K562 (cell line): ENCODE results near the gene SH3D21. TPM values are rescaled to one million over a fixed set of nuclear protein-coding genes. Genes with fewer than 3 reads are reported as not detected.

Source experiments
- ATAC-seq: fragments of 200-7000 bp; cut with Tn5 transposase; 3 replicates; pipeline ENCODE4 v1.9.1; 2020; ENCODE audit warnings: moderate library complexity
- BruUV-seq: library from RNA; stranded (reverse); fragments of 400-500 nt; replicated peaks from 2 replicates; lab custom pipeline; 2021; lab: Mats Ljungman, UMichigan
- CTCF ChIA-PET: fragments of 300-600 bp; formaldehyde crosslinking; extraction: SDS; loops from one replicate; lab custom pipeline; 2021; ENCODE audit warnings: low intra/inter-chr PET ratio; lab: Yijun Ruan, JAX
- POLR2A ChIA-PET: fragments of 300-600, 350-650 bp; sonication (Branson Sonifier 250); formaldehyde crosslinking; extraction: SDS; loops from one replicate; lab custom pipeline; 2021; ENCODE audit warnings: antibody characterized with exemption, inconsistent platforms; lab: Yijun Ruan, JAX
- DNase-seq, 4 experiments: peaks; one replicate each; pipeline versions ENCODE4 v3.0.0 to v3.0.0-alpha.2; 2011 to 2018; ENCODE audit warnings: low spot score in 3 of 4, mixed read lengths in 3 of 4; ENCODE audit errors: extremely low read depth in 1 of 4
- FAIRE-seq: peaks from 2 replicates; lab custom pipeline; 2011; peaks lifted over from hg19 to GRCh38; lab: Jason Lieb, UNC
- H2AFZ ChIP-seq: 2 replicates; pipeline ENCODE4 v1.6.0; 2011; ENCODE audit warnings: low read depth, low read length, control low read depth, inconsistent platforms
- H3K27ac ChIP-seq: fragments of 200-600 bp; 3 replicates; pipeline ENCODE4 v1.8.0; 2011; ENCODE audit warnings: low read depth, mild to moderate bottlenecking, control low read depth, inconsistent platforms, low read length, moderate library complexity, mixed read lengths; ENCODE audit errors: extremely low read depth
- H3K27me3 ChIP-seq, 2 experiments: fragments of 300-600 bp in 1 of 2; 2 replicates in 1 of 2; 3 replicates in 1 of 2; pipeline versions ENCODE4 v1.6.0 to v1.8.0; 2011; ENCODE audit warnings: inconsistent platforms in 2 of 2, low read length in 2 of 2, mild to moderate bottlenecking in 1 of 2, mixed read lengths in 1 of 2, moderate library complexity in 1 of 2; ENCODE audit not compliant: control insufficient read depth in 2 of 2, insufficient read depth in 2 of 2
- H3K36me3 ChIP-seq: fragments of 300-600 bp; 3 replicates; pipeline ENCODE4 v1.8.0; 2011; ENCODE audit warnings: mild to moderate bottlenecking, low read length, inconsistent platforms; ENCODE audit not compliant: control insufficient read depth, insufficient read depth
- H3K4me1 ChIP-seq, 2 experiments: fragments of 200-600 bp in 1 of 2; replicated peaks in 1 of 2; 2 replicates in 1 of 2; 3 replicates in 1 of 2; pipeline versions ENCODE4 v1.5.1 to v1.8.0; 2011; ENCODE audit warnings: inconsistent platforms in 2 of 2, low read length in 2 of 2, mild to moderate bottlenecking in 1 of 2, mixed read lengths in 1 of 2, moderate library complexity in 1 of 2; ENCODE audit not compliant: control insufficient read depth in 2 of 2, insufficient read depth in 2 of 2
- H3K4me2 ChIP-seq: 2 replicates; pipeline ENCODE4 v1.6.1; 2011; ENCODE audit warnings: low read length, control low read depth, inconsistent platforms, mixed read lengths; ENCODE audit not compliant: insufficient read depth
- H3K4me3 ChIP-seq: fragments of 200-600 bp; sonication (generic), shearing (Covaris generic); 2 replicates; pipeline ENCODE4 v1.5.1; 2016; ENCODE audit warnings: control low read depth, inconsistent platforms
- H3K79me2 ChIP-seq: fragments of 200-600 bp; 3 replicates; pipeline ENCODE4 v1.8.0; 2011; ENCODE audit warnings: low read length, inconsistent platforms; ENCODE audit not compliant: control insufficient read depth, insufficient read depth
- H3K9ac ChIP-seq, 2 experiments: 2 replicates each; pipeline versions ENCODE4 v1.6.0 to v1.6.1; 2011; ENCODE audit warnings: low read depth in 2 of 2, low read length in 2 of 2, control low read depth in 1 of 2, inconsistent platforms in 1 of 2, mild to moderate bottlenecking in 1 of 2, mixed read lengths in 1 of 2; ENCODE audit not compliant: insufficient read depth in 1 of 2
- H3K9me1 ChIP-seq: one replicate; pipeline ENCODE4 v1.6.0; 2011; ENCODE audit warnings: inconsistent platforms, mild to moderate bottlenecking, low read length, moderate library complexity; ENCODE audit not compliant: control insufficient read depth, insufficient read depth
- H3K9me3 ChIP-seq: replicated peaks from 2 replicates; pipeline ENCODE4 v1.5.1; 2011; ENCODE audit warnings: low read depth, low read length, inconsistent platforms; ENCODE audit not compliant: control insufficient read depth, insufficient read depth
- H4K20me1 ChIP-seq: replicated peaks from 2 replicates; pipeline ENCODE4 v1.6.1; 2011; ENCODE audit warnings: low read length, inconsistent platforms, mixed read lengths; ENCODE audit not compliant: control insufficient read depth, insufficient read depth
- ETV1 ChIP-seq: fragments of 450-650 bp; conservative IDR thresholded peaks from 2 replicates; pipeline ENCODE4 v1.6.1; 2016; ENCODE audit warnings: missing genetic modification characterization, control low read depth, low read depth, missing compliant biosample characterization
- FOXP1 ChIP-seq: sonication (generic); formaldehyde crosslinking; IDR thresholded peaks from 2 replicates; pipeline ENCODE4 v1.8.0; 2022; ENCODE audit warnings: mild to moderate bottlenecking, missing genetic modification reagents
- HNRNPH1 ChIP-seq: fragments of 200-400 bp; formaldehyde crosslinking; optimal IDR thresholded peaks from 2 replicates; pipeline ENCODE3; 2017; ENCODE audit warnings: low read depth, mild to moderate bottlenecking, low read length, moderate library complexity
- NR2F6 ChIP-seq: fragments of 450-650 bp; formaldehyde crosslinking; IDR thresholded peaks from 2 replicates; pipeline ENCODE4 v1.4.0; 2020; ENCODE audit warnings: mild to moderate bottlenecking
- RBFOX2 ChIP-seq: fragments of 200-400 bp; formaldehyde crosslinking; IDR thresholded peaks from 2 replicates; pipeline ENCODE4 v1.6.1; 2017; ENCODE audit warnings: low read depth, mild to moderate bottlenecking, low read length, moderate library complexity
- RCOR1 ChIP-seq, 2 experiments: IDR thresholded peaks; 2 replicates each; pipeline ENCODE4 v1.6.1; 2012; ENCODE audit warnings: low read depth in 2 of 2, low read length in 2 of 2, borderline replicate concordance in 1 of 2, improper control_type of control experiment in 1 of 2
- SIRT6 ChIP-seq: IDR thresholded peaks from one replicate; pipeline ENCODE4 v1.6.1; 2012; ENCODE audit warnings: low read depth, mild to moderate bottlenecking, control low read depth, inconsistent platforms, low read length, moderate library complexity
- SMARCC2 ChIP-seq: fragments of 450-650 bp; IDR thresholded peaks from 2 replicates; pipeline ENCODE4 v1.6.1; 2017; ENCODE audit warnings: antibody characterized with exemption, moderate library complexity, mild to moderate bottlenecking, low read depth
- XRCC5 ChIP-seq: fragments of 200-400 bp; formaldehyde crosslinking; IDR thresholded peaks from 2 replicates; pipeline ENCODE4 v1.6.1; 2017; ENCODE audit warnings: low read depth, mild to moderate bottlenecking, low read length
- ZBED1 ChIP-seq: IDR thresholded peaks from 2 replicates; pipeline ENCODE4 v1.6.1; 2014
- ZNF184 ChIP-seq: sonication (generic); formaldehyde crosslinking; IDR thresholded peaks from 2 replicates; pipeline ENCODE4 v1.5.0; 2020; ENCODE audit warnings: missing genetic modification reagents
- ZNF445 ChIP-seq: fragments of 250-450 bp; sonication (Bioruptor Pico); IDR thresholded peaks from 2 replicates; pipeline ENCODE4 v1.4.0; 2020; ENCODE audit warnings: low read depth, mild to moderate bottlenecking, moderate library complexity
- ZNF507 ChIP-seq: conservative IDR thresholded peaks from 2 replicates; pipeline ENCODE4 v1.6.1; 2017; ENCODE audit warnings: missing genetic modification characterization, missing compliant biosample characterization
- ZSCAN29 ChIP-seq: fragments of 450-650 bp; IDR thresholded peaks from 2 replicates; pipeline ENCODE4 v1.6.1; 2017
- WGBS: fragments of 100-300 bp; shearing (Covaris generic); methylation state at CpG from one replicate; pipeline ENCODE4 v1.1.6; 2016; ENCODE audit warnings: low coverage, mixed read lengths; ENCODE audit not compliant: insufficient coverage; ENCODE audit errors: missing lambda C conversion rate; 5-methylcytosine and 5-hydroxymethylcytosine counted together
- in situ Hi-C: fragments of 300-500 bp; cut with MboI; formaldehyde crosslinking; loops from 4 replicates; pipeline ENCODE4 v1.15.0; 2018; ENCODE audit warnings: inconsistent platforms, mixed read lengths
- intact Hi-C: fragments of 100-400 bp; cut with micrococcal nuclease; formaldehyde crosslinking; loops from 2 replicates; pipeline ENCODE4 v1.14.2; 2022
- polyA plus RNA-seq, 8 experiments: library from polyadenylated mRNA; depleted of rRNA in 4 of 8; stranded (reverse) in 5 of 8; unstranded in 3 of 8; fragments of >200 nt; fragmentation: Nextera tagmentation in 2 of 8; fragmentation: Illumina TruSeq in 1 of 8; extraction: Ambion mirVana in 2 of 8; extraction: Trizol in 1 of 8; gene quantifications; 2 replicates each; pipeline versions ENCODE4 v1.2.1 to v1.2.3, GENCODE V29; 2011 to 2014; ENCODE audit warnings: inconsistent platforms in 1 of 8, missing spikeins in 1 of 8
- total RNA-seq, 7 experiments: library from RNA; depleted of rRNA in 6 of 7; stranded (reverse); fragments of >200 nt in 6 of 7; fragmentation: Illumina TruSeq in 2 of 7; extraction: Trizol in 2 of 7; gene quantifications; 2 replicates each; pipeline versions ENCODE4 v1.2.1 to v1.2.3, GENCODE V29; 2011 to 2021; ENCODE audit warnings: low replicate concordance in 1 of 7
- TF ChIP-seq, protein P1 (sequence below): sonication (generic); formaldehyde crosslinking; IDR thresholded peaks from 2 replicates; pipeline ENCODE4 v1.8.1; 2023; ENCODE audit warnings: missing genetic modification reagents, mild to moderate bottlenecking, borderline replicate concordance
- TF ChIP-seq, protein P2 (sequence below): fragments of 450-650 bp; IDR thresholded peaks from 2 replicates; pipeline ENCODE4 v1.7.1; 2018; ENCODE audit warnings: mild to moderate bottlenecking, low read depth; ENCODE audit not compliant: partially characterized antibody

Gene SH3D21
- total and polyA plus RNA-seq, 9 of the 15 experiments (the other 6 are each of a cell fraction or from before 2014, with no cell fraction given) = 0.01 to 4.7 (median 1.8) TPM

DNA sequence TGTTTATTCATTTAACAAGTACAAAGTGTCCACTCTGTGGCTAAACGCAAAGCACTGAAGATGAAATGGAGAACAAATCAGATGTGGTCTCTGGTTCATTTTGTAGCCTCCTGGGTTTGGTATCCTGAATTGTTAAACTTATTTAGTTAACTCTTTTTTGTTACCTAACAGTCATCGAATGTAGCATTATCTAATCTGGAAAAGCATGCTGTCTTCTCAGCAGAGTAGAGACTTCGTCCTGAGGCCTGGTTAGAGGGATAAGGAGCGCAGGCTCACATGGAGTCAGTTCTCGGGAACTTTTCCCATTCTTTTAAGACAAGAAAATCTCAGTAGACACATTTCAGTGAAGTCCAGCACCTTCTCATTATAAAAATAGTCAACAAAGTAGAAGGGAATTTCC, 33.1 kb upstream of the SH3D21 start:
- peaks cover 16 to 21% of the 10 kb centered on the region in 2 experiments for H3K4me1 ChIP-seq
- FAIRE-seq = peak; percentile 77
- ATAC-seq = peak; percentile 71
- H3K79me2 ChIP-seq = peaks cover 61% of the 10 kb centered on the region
- in situ Hi-C loops = no loop called here
- no peaks in the 10 kb centered on the region for H3K9me1 ChIP-seq
- DNase-seq = peak; percentile 39 to 81 (median 54)
- 12% methylated on average over 5 of the region's 5 CpGs for WGBS
- ChIA-PET CTCF (no interaction called here), POLR2A (interaction anchor here (0.8 to 2.2 kb wide), 8 partner anchors 9 to 49 kb away, joined by 3 to 8 read pairs (median 3); partner anchors contain the start of gene THRAP3)
- H3K27me3 ChIP-seq = no peaks in the 10 kb centered on the region
- no peaks in the 10 kb centered on the region for H3K9me3 ChIP-seq
- H2AFZ ChIP-seq = no peak overlapping the region
- no peak overlapping the region for H3K9ac ChIP-seq
- no peak overlapping the region for H3K4me3 ChIP-seq
- H4K20me1 ChIP-seq = peaks cover 9% of the 10 kb centered on the region
- intact Hi-C loops = loop anchor here (2.0 kb wide), 1 partner anchor 48 kb away; the partner anchor contains the start of gene THRAP3
- peaks cover 64% of the 10 kb centered on the region; the same call in 2 of the 3 replicates for H3K36me3 ChIP-seq
- H3K27ac ChIP-seq = peak overlapping the region; percentile 56; the same call in 2 of the 3 replicates
- H3K4me2 ChIP-seq = peak overlapping the region; percentile 27; the same call in 1 of the 2 replicates
- TSS peak; percentile 20 for BruUV-seq
- TF ChIP-seq ZNF184 (CRISPR knock-in tag) (no peak), RBFOX2 (no peak), ZBED1 (no peak), HNRNPH1 (no peak), NR2F6 (no peak), ZSCAN29 (no peak), SIRT6 (no peak), ETV1 (tag) (no peak), RCOR1 (IDR thresholded peaks at IDR 0.05; ENCODE audit: borderline replicate concordance in 1 of 2, low read depth in 2 of 2, low read length in 2 of 2) (peak; percentile 10 to 94; a peak in 3 of 4 replicates), SMARCC2 (peak; percentile 71; the same call in 1 of the 2 replicates), ZNF445 (CRISPR knock-in tag) (no peak), XRCC5 (no peak), FOXP1 (CRISPR knock-in tag) (no peak), ZNF507 (no peak)
- TF ChIP-seq, protein P1, sequence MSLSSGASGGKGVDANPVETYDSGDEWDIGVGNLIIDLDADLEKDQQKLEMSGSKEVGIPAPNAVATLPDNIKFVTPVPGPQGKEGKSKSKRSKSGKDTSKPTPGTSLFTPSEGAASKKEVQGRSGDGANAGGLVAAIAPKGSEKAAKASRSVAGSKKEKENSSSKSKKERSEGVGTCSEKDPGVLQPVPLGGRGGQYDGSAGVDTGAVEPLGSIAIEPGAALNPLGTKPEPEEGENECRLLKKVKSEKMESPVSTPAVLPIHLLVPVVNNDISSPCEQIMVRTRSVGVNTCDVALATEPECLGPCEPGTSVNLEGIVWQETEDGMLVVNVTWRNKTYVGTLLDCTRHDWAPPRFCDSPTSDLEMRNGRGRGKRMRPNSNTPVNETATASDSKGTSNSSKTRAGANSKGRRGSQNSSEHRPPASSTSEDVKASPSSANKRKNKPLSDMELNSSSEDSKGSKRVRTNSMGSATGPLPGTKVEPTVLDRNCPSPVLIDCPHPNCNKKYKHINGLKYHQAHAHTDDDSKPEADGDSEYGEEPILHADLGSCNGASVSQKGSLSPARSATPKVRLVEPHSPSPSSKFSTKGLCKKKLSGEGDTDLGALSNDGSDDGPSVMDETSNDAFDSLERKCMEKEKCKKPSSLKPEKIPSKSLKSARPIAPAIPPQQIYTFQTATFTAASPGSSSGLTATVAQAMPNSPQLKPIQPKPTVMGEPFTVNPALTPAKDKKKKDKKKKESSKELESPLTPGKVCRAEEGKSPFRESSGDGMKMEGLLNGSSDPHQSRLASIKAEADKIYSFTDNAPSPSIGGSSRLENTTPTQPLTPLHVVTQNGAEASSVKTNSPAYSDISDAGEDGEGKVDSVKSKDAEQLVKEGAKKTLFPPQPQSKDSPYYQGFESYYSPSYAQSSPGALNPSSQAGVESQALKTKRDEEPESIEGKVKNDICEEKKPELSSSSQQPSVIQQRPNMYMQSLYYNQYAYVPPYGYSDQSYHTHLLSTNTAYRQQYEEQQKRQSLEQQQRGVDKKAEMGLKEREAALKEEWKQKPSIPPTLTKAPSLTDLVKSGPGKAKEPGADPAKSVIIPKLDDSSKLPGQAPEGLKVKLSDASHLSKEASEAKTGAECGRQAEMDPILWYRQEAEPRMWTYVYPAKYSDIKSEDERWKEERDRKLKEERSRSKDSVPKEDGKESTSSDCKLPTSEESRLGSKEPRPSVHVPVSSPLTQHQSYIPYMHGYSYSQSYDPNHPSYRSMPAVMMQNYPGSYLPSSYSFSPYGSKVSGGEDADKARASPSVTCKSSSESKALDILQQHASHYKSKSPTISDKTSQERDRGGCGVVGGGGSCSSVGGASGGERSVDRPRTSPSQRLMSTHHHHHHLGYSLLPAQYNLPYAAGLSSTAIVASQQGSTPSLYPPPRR (CRISPR knock-in tag) = no peak
- TF ChIP-seq, protein P2, sequence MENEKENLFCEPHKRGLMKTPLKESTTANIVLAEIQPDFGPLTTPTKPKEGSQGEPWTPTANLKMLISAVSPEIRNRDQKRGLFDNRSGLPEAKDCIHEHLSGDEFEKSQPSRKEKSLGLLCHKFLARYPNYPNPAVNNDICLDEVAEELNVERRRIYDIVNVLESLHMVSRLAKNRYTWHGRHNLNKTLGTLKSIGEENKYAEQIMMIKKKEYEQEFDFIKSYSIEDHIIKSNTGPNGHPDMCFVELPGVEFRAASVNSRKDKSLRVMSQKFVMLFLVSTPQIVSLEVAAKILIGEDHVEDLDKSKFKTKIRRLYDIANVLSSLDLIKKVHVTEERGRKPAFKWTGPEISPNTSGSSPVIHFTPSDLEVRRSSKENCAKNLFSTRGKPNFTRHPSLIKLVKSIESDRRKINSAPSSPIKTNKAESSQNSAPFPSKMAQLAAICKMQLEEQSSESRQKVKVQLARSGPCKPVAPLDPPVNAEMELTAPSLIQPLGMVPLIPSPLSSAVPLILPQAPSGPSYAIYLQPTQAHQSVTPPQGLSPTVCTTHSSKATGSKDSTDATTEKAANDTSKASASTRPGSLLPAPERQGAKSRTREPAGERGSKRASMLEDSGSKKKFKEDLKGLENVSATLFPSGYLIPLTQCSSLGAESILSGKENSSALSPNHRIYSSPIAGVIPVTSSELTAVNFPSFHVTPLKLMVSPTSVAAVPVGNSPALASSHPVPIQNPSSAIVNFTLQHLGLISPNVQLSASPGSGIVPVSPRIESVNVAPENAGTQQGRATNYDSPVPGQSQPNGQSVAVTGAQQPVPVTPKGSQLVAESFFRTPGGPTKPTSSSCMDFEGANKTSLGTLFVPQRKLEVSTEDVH = no peak
